ENCODE measurements around the gene CHPF. TPM values are rescaled to one million over a fixed set of nuclear protein-coding genes. Genes with fewer than 3 reads are reported as not detected.

Gene CHPF
- total and polyA plus RNA-seq, 2 donors (not counting 1 experiment from before 2014, with no cell fraction given) = 1.3 to 5.2 TPM

GRCh38 chr2:219545943-219546352 lies 2.3 kb upstream of the CHPF start:
- Histone ChIP-seq H3K79me2 (ENCODE audit: control insufficient read depth, insufficient read depth, low read length) (no peaks in the 10 kb centered on the region), H3K27ac (ENCODE audit: low read length in 2 of 2) (no peak overlapping the region), H3K4me3 (ENCODE audit: control extremely low read depth in 1 of 5, extremely low read depth in 1 of 5, insufficient read depth in 1 of 5, low read depth in 2 of 5, low read length in 4 of 5) (no peak overlapping the region), H3K4me2 (replicated peaks; ENCODE audit: low read depth, low read length, poor library complexity, severe bottlenecking) (no peak overlapping the region), H3K4me1 (ENCODE audit: control insufficient read depth in 2 of 2, insufficient read depth in 2 of 2, low read length in 2 of 2) (peaks cover 31% of the 10 kb centered on the region in 2 donors), H3K9ac (ENCODE audit: low read length) (no peak overlapping the region), H4K20me1 (ENCODE audit: control insufficient read depth, insufficient read depth, low read length, poor library complexity, severe bottlenecking) (no peaks in the 10 kb centered on the region), H3K9me3 (ENCODE audit: control extremely low read depth in 1 of 3, control insufficient read depth in 2 of 3, insufficient read depth in 1 of 3, low read length in 2 of 3) (peaks cover 0 to 34% (median 0%) of the 10 kb centered on the region in 3 donors), H3K36me3 (replicated peaks in 1 of 2; ENCODE audit: control extremely low read depth in 1 of 2, control insufficient read depth in 1 of 2, extremely low read depth in 1 of 2, insufficient read depth in 2 of 2, low read length in 1 of 2) (no peaks in the 10 kb centered on the region), H2AFZ (ENCODE audit: insufficient read depth, low read depth, low read length, poor library complexity, severe bottlenecking) (no peak overlapping the region), H3K27me3 (replicated peaks in 1 of 4; ENCODE audit: control extremely low read depth in 1 of 4, control insufficient read depth in 3 of 4, insufficient read depth in 4 of 4, low read length in 3 of 4) (peaks cover 0 to 83% (median 19%) of the 10 kb centered on the region in 4 experiments)
- ATAC-seq (ENCODE audit: low read depth) (no peak), DNase-seq (no peak)
- Mint-ChIP-seq H3K4me3 (peak overlapping the region; percentile 0), H3K27ac (no peak overlapping the region), H3K9me3 (ENCODE audit: insufficient read depth) (no peaks in the 10 kb centered on the region), H3K27me3 (peaks cover 52% of the 10 kb centered on the region), H3K4me1 (peaks cover 26% of the 10 kb centered on the region)
- ChIA-PET POLR2A (no interaction called here), CTCF (interaction anchor here (1.4 to 1.5 kb wide), 2 partner anchors 51 to 144 kb away, joined by 3 to 4 read pairs; partner anchors contain the start of gene STK11IP)
- WGBS (ENCODE audit: insufficient coverage) = 63% methylated on average over 4 of the region's 4 CpGs
- intact Hi-C loops (cut with micrococcal nuclease) = no loop called here
- TF ChIP-seq CTCF (IDR thresholded peaks at IDR 0.05) (no peak), EZH2 (IDR thresholded peaks at IDR 0.05; ENCODE audit: borderline replicate concordance, insufficient read depth, low read depth, low read length, poor library complexity, severe bottlenecking) (no peak)

- TF ChIP-seq EZH2 (IDR thresholded peaks at IDR 0.05; ENCODE audit: borderline replicate concordance, insufficient read depth, low read depth, low read length, poor library complexity, severe bottlenecking) (no peak), CTCF (IDR thresholded peaks at IDR 0.05) (no peak)
- Histone ChIP-seq H3K9me3 (ENCODE audit: control extremely low read depth in 1 of 3, control insufficient read depth in 2 of 3, insufficient read depth in 1 of 3, low read length in 2 of 3) (peaks cover 0 to 30% (median 0%) of the 10 kb centered on the region in 3 donors), H3K4me1 (ENCODE audit: control insufficient read depth in 2 of 2, insufficient read depth in 2 of 2, low read length in 2 of 2) (peaks cover 29 to 31% of the 10 kb centered on the region in 2 donors), H3K4me2 (replicated peaks; ENCODE audit: low read depth, low read length, poor library complexity, severe bottlenecking) (no peak overlapping the region), H3K79me2 (ENCODE audit: control insufficient read depth, insufficient read depth, low read length) (no peaks in the 10 kb centered on the region), H3K4me3 (ENCODE audit: control extremely low read depth in 1 of 5, extremely low read depth in 1 of 5, insufficient read depth in 1 of 5, low read depth in 2 of 5, low read length in 4 of 5) (no peak overlapping the region), H3K27me3 (replicated peaks in 1 of 4; ENCODE audit: control extremely low read depth in 1 of 4, control insufficient read depth in 3 of 4, insufficient read depth in 4 of 4, low read length in 3 of 4) (peaks cover 0 to 83% (median 21%) of the 10 kb centered on the region in 4 experiments), H2AFZ (ENCODE audit: insufficient read depth, low read depth, low read length, poor library complexity, severe bottlenecking) (no peak overlapping the region), H3K9ac (ENCODE audit: low read length) (no peak overlapping the region), H4K20me1 (ENCODE audit: control insufficient read depth, insufficient read depth, low read length, poor library complexity, severe bottlenecking) (no peaks in the 10 kb centered on the region), H3K27ac (ENCODE audit: low read length in 2 of 2) (no peak overlapping the region), H3K36me3 (replicated peaks in 1 of 2; ENCODE audit: control extremely low read depth in 1 of 2, control insufficient read depth in 1 of 2, extremely low read depth in 1 of 2, insufficient read depth in 2 of 2, low read length in 1 of 2) (no peaks in the 10 kb centered on the region)
- peaks cover 24% of the 10 kb centered on the region for H3K4me1 Mint-ChIP-seq
- H3K27me3 Mint-ChIP-seq = peaks cover 51% of the 10 kb centered on the region
- no peak for ATAC-seq (ENCODE audit: low read depth)
- no CpG with 5 or more reads among the region's 3 CpGs for WGBS (ENCODE audit: insufficient coverage)
- ChIA-PET CTCF (interaction anchor here (1.4 to 1.5 kb wide), 2 partner anchors 52 to 144 kb away, joined by 3 to 4 read pairs; partner anchors contain the start of gene STK11IP), POLR2A (no interaction called here)
- H3K9me3 Mint-ChIP-seq (ENCODE audit: insufficient read depth) = no peaks in the 10 kb centered on the region
- DNase-seq = no peak
- H3K4me3 Mint-ChIP-seq = peak overlapping the region; percentile 83
- no peak overlapping the region for H3K27ac Mint-ChIP-seq
- intact Hi-C loops (cut with micrococcal nuclease) = no loop called here
These were observed 1.8 kb upstream of the CHPF start for GRCh38 chr2:219545295-219545942.

Measured in B cell (primary cell).